GM19455 (cell line): ENCODE measurements around the gene GNAI3.

Experiments used
- ATAC-seq: cut with Tn5 transposase; IDR thresholded peaks from one replicate; pipeline ENCODE4 v1.9.1; 2021; ENCODE audit not compliant: unreplicated experiment

The GNAI3 gene

DNA sequence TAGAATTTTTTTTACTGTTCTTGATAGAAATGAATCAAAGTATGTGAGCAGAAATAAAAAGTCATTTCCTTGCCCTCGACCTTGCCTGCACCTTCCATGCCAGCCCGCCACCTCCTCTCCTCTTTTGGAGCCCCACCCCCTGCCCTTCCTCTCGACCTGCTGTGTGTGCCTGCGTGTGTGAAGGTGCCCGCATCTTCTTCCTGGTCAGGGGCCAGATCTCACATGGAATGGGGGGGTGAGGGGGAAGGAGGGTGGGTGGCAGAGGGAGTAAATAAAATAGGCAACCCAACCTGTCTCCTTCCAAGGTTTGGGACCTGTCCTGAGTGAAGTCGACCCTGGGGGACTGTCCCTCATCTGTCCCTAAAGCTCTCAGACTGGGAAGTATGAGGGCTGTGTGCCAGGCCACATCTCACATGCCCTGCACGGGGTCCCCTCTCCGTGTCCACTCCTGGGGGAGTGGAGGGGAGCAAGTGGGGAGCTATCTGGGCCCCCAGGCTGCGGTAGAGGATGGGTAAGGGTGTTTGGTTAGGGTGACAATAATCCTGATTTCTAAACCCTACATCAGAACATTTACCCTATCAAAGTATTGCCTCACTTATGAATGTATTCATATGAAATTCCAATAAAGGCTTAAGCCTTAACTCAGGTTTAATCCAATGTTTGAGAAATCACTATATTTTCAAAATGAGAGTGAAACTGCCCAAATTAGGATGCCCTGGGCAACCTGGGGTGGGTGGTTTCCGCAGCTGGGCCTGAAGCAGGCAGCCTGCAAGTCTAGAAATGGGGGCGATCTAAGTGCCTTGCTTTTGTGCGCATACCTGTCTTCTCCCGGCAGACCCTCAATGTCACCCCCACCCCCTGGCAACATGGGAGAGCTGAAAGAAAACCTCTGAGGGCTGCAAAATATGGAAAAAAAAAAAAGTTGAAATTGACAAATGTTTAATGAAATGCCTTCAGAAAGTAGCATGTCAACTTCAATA lies 86.6 kb downstream of the GNAI3 start:
- no peak for ATAC-seq

DNA sequence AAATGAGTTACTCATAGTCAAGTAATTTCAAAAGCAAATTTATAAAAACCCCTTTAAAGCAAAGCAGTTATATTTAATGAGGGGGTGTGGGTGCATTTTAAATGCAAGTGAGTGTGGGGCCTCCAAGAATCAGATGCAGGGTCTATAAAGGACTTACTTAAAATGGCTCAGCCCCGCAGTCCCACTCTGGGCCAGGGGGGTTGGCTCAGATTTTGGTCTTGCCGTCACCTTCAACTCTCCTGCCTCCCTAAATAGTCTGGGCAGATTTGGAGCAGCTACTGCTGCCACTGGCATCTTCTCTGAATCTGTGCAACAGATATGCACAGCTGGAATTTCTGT lies 87.4 kb downstream of the GNAI3 start:
- no peak for ATAC-seq

DNA sequence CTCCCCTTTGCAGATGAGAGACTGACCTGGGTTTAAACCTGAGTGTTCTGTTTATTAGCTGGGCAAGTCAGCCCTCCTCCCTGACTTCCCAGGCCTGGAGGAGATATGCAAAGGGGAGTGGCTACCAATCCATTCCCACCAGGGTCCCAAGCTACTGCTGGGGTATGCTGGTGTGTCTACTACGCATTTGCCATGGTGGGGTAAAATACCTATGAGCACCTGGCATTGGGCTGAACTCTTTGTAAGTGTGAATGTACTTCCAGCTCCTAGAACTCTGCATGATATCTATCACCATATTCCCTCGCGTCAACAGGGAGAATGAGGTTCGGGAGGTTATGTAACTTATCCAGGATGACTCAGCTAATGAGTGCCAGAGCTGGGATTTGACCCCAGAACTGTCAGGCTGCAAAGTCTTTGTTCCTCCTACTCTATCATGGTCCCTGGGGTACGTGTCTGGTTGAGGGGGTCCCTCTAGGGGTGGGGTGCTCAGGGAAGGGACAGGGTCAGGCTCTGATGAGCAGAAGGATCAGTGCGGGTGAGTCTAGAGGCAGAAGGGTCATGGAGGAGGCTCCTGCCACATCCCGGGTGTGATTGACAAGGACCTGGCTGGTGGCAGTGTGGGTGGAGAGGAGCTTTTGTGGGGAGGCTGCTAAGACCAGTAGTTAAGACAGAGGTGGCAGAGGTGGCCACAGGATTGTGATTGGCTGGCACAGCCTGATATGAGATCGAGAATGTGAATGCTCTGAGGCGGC lies 88.0 kb downstream of the GNAI3 start:
- ATAC-seq, result no peak

DNA sequence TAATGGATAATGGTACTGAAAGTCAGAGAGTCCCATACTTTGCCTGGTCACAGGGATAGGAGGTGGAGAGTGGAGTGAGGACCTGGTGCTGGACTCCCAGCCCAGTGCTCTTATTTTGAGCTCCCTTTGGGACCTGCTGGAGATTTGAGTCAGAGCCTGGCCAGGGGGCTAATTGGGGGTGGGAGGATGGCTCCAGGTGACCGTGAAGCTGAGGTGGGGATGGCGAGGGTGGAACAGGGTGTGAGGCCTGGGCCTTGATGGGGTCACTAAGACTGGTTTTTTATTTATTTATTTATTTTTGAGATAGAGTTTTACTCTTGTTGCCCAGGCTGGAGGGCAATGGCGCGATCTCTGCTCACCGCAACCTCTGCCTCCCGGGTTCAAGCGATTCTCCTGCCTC lies 89.0 kb downstream of the GNAI3 start:
- no peak for ATAC-seq

DNA sequence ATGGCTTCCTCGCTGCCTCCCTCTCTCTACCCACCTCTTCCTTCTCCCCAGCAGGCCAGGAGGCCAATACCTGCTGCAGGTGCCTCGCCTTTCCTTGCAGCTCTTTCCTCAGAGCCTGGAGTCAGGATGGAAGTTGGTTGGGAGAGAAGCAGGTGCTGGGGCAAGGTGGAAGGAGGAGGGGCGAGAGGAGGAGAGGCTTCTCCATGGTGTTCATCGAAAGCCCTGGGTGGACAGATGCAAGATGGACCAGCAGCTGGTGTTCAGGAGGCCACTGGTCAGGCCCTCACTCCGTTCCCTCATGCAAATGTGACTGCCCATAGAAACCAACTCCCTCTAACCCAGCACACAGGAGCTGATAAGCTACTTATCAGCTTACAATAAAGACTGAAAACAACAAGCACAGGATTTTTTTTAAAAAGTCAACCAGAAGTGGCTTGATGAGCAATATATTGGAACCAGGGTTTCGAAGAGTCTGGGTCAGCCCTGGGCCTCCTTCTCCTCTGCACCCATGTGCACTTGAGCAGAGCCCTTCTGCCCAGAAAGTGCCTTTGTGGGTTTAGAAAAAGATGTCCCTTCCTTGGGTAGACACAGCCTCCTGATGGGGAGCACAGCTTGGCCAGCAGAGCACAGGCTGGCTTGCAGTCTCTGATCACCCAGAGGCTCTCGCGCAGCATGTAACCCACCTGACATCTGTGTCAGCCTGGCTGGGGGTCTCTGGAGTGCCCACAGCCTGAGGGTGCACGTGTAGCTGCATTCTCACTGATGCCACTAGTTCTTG lies 90.8 kb downstream of the GNAI3 start:
- no peak for ATAC-seq

DNA sequence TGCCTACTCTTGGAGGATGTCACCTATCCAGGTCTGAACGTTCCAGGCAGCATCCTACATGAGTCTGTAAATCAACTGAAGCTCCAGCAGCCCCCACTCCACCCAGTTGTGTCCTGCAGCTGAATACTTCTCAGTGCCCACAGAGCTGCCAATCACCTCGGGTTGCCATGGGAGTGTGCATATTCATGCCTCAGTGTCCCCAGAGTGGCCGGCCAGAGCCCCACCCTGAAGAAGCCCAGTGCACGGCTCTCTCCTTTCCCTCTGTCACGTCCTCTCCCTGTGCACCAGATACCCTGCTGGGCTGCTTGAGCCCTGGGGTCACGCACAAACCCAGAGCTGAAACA lies 91.4 kb downstream of the GNAI3 start:
- no peak for ATAC-seq

DNA sequence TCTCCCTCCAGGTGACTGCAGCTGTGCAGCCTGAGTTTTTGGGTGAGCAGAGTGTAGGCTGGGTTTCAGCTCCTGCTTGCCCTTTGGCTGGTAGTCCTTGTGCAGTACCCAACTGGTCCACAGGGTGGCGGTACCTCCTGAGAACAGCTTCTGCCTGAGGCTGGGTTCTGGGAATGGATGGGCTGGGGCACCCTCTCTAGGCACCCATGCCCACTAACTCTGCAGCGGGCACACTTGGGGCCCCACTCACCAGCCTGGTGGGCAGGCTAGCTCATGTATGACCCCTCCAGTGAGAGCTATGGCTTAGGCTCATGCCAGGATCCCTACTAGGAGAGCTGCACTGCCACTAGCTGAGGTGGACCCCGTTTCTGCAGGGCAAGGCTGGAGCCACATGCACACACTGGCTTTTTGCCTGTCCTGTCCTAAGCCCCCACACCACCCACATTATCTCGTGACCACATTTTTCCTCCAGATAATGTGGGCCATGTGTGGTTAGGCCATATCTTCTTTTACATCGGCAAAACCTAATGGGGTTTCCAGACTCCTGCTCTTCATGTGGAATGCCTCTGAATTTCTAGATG lies 92.0 kb downstream of the GNAI3 start:
- no peak for ATAC-seq

DNA sequence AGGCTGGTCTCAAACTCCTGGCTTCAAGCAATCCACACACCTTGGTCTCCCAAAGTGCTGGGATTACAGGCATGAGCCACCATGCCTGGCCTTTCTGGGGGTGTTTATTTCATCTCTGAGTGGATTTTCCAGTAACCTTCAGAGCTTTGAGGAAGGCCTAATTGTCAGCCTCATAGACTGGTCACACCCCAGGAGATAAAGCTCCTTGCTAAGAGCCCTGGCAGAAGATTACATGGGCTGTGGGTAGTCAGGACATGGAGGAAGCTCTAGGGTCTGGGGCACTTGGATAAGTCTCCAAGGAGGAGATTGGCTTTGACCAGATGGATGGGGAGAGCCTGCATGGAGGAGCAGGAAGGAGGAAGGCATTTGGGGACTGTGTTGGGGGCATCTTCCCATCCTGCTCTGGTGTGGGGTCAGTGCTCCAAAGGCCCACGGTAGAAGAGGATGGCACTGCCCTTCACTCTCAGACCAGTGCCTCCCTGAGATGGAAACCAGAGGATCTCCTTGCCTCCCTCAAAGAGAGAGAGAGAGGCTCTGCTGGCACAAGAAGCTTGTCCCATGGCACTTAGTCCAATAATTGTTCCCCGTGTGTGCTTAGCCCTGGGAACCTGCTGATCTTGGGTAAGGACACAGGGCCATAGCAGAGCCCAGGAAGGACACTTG lies 92.8 kb downstream of the GNAI3 start:
- ATAC-seq, result no peak

DNA sequence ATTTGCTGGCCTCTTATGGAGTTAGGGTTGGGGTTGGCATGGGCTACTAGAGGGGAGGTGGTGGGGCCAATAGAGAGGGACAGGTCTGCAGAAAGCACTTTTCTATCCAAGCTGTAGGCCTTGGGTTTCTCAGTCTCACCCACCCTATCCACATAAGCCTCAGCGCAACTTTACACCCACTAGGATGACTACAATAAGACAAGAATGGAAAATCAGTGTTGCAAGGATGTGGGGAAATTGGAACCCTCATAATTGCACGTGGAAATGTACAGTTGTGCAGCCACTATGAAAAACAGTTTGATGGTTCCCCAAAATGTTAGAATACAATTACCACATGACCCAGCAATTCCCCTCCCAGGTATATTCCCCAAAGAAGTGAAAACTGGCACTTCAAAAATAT lies 93.4 kb downstream of the GNAI3 start:
- no peak for ATAC-seq

DNA sequence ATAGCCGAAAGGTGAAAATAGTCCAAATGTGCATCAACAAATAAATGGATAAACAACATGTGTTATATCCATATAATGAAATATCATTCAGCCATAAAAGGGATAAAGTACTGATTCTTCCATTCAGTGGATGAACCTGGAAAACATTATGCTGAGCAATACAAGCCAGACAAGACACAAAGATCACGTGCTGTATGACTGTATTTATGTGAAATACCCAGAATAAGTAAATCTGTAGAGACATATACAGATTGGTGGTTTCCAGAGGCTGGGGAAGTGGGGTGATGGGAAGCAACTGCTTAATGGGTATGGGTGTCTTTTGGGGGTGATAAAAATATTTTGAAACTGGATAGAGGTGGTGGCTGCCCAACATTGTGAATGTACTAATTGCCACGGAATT lies 94.2 kb downstream of the GNAI3 start:
- ATAC-seq, result no peak

DNA sequence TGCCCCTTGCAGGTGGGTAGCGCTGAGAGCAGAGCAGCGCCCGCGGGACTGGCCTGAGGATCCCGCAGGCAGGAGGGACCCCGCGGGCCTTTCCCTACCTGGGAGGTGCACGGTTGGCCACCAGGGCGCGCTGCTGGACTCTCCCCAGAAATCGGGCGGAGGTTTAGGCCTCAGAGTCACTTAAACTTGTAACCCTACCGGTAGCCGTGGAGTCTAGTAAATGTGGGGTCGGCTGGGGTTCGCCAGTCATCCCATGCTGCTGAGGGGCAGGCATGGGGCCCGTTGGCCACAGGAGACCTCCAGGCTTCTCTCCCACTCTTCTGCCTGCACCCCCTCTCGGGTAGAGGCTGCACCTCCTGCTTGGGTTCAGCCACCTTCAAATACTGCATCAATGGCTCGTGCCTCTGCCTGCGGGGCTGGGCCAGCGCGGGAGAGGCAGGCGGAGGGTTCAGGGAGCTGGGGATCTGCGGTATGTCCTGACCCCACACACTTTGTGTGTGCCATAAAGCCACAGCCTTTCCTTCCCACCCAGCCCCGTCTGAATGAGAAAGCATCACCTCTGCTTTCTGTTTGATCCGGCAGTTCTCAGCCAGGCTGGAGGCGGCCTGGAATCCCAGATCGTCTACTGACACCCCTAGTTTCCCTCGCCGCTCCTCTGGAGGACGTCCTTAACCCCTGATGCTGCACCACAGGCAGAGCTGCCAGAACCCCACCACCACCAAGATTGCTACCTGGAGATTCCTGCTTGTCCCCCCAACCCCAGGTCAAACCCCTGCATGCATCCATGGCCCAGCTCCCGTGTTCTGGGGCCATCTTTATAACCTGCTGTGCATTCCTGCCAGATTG lies 95.2 kb downstream of the GNAI3 start:
- ATAC-seq, result peak; percentile 88

DNA sequence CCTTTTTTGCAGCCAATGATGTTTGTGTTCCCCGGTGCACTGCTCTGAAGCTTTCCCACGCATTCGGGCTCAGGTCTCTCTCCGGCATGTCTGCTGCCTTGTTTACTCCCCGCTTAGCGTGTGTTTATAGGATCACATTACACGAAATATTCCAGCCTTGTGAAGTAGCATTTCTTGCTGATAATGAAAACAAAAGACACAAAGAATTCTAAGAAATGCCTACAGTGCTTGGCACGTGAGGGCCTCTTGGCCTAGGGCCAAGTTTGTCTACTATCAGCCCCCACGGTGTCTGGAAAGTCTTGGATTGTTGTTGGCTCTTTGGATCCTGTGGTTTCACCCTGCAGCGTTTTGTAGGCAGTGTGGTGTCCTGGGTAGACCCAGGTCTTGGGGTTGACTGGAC lies 96.3 kb downstream of the GNAI3 start:
- no peak for ATAC-seq

DNA sequence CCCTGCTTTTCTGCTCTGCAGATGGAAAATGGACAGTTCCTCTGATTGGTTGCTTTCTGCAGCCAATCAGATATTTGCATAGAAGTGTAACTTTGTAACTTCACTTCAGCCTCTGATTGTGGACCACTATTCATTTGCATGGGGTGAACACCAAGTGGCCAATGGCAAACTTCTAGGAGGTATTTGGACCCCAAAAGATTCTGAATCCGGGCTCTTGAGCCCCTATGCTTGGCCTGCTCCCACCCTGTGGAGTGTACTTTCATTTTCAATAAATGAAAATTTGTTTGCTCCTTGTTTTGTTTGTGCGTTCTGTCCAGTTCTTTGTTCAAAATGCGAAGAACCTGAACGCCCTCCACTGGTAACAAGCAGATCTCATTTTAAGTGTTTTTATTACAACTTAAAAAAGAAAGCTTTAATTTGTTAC lies 101.1 kb downstream of the GNAI3 start:
- ATAC-seq, result no peak

DNA sequence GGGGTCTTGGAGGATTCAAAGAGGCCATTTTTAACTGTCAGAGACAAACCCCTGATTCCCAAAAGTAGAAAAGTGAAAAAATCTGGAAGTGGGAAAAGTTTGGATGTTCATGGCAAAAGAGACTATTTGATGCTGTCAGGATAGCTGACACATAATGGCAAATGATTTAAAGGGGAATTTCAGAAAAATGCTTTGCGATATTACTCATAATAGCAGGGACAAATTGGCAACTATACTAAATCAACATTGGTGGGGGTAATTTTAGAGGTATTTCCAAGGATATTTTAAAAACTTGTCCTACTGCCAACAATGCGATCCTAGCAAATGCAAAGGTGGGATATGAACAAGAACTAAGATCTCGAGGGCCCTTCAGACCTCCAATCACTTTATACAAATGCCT lies 102.2 kb downstream of the GNAI3 start:
- no peak for ATAC-seq

DNA sequence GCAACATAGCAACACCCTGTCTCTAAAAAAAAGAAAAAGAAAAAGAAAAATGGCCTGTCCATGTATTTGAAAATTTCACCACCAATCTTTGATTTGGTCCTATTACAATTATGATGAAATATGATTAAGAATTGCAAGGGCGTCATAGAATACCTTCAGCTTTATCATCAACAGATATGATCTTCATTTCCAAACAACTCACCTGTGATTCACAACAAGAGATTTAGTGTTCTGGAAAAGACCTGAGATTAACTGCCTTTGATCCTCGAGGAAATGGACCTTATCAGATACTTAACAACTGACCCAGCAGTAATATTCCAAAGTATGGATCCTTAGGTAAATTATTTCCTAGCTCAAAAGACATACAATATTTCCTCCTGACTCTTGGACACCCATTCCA lies 104.0 kb downstream of the GNAI3 start:
- no peak for ATAC-seq

DNA sequence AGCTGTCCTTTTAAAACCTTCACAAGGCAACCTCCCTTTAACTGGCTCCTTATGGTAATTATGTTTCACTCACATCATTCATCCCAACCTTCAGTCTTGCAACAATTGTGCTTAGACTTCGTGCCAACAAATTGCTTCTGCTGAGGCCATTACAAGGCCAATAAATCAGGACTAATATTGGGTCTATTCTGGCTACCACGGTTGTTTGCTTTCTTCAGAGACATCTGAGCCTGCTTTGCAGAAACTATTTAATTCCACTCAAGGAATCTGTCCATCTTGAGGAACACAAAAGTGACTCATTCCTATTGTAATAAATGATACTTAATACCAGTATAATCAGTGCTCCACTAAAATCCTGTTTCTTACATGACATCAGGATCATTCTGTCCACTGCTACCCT lies 104.9 kb downstream of the GNAI3 start:
- no peak for ATAC-seq

DNA sequence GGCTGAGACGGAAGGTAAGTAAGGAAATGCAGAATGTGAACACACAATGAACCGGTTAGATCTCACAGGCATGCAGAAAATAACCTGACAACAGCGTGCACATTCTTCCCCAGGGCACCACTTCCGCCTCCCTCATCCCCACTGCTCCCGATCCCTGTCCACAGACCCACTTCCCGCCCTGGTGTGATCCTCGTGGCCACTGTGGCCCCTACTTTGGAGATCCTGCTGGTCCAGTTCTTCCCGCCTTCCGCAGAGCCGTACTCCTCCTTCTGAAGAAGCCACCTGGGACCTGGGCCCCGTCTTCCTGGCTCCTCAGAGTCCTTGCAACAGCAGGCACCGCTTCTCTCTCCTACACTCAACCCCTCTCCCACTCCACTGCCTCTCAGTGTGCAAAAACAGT lies 106.1 kb downstream of the GNAI3 start:
- ATAC-seq, result no peak

DNA sequence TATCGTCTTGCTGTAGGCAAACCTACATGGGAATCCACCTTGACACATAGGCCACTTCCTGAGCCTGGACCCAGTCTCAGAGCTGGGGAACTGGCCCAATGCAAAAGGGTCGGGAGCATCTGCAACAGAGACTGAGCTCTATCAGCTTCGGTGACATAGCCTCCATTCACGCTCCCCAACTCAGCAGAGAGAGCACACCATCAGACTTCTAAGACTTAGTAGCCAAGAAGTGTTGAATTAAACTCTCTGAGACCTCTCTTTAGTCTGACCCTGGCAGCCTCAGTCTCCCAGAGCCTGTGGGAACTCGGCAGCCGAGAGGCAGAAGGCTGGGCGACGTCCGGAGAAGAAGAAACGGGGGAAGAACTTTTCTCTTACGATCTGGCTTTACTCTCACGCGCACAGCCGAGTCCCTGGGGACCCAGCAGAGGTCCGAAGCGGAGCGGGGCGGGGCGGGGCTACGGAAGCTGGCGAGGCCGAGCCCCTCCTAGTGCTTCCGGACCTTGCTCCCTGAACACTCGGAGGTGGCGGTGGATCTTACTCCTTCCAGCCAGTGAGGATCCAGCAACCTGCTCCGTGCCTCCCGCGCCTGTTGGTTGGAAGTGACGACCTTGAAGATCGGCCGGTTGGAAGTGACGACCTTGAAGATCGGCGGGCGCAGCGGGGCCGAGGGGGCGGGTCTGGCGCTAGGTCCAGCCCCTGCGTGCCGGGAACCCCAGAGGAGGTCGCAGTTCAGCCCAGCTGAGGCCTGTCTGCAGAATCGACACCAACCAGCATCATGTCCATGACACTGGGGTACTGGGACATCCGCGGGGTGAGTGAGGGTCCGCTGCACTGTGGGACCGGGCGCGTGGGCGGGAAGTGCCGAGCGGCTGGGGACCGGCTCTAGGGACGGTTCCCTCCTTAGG lies 107.5 kb downstream of the GNAI3 start, which contains the start of gene GSTM4:
TSS of gene GSTM4 (plus strand) at position 485 of the 905 bp plus-strand sequence. CDS start at position 776, 291 bp downstream.
- ATAC-seq, result peak; percentile 91

DNA sequence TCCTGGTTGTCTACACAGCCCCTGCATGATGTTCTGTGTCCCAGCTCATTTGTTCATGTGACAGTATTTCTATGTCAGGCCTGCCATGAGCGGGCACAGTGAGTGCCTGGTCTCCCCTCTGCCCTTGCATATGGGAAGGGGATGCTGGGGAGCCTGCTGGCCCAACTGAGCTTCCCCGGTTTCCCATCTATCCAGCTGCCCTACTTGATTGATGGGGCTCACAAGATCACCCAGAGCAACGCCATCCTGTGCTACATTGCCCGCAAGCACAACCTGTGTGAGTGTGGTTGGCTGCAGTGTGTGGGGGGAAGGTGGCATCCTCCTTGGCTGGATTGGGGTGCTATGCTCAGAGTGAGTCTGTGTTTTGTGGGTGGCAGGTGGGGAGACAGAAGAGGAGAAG lies 109.0 kb downstream of the GNAI3 start:
- no peak for ATAC-seq
